ENCODE measurements around the gene BAD. TPM values are rescaled to one million over a fixed set of nuclear protein-coding genes. Genes with fewer than 3 reads are reported as not detected.

Gene BAD
- total and polyA plus RNA-seq, 10 of the 15 experiments (the other 5 are each of a cell fraction or from before 2014, with no cell fraction given): 1.5 to 67.2 (median 39.6) TPM

GRCh38 chr11:64240435-64241240 is 43.8 kb downstream of the BAD start, which contains the start of gene FKBP2:
Gene FKBP2, plus strand, starts transcription at chr11:64241095. Its CDS starts 1,293 bp downstream, at chr11:64242388.
- TSS peak; percentile 95 for BruUV-seq (replicated peaks)
- TF ChIP-seq ZNF384 (IDR thresholded peaks at IDR 0.05; ENCODE audit: borderline replicate concordance, low read depth, low read length): no peak
- peak; percentile 72; the same call in 1 of the 2 replicates for TF ChIP-seq NFYB (IDR thresholded peaks at IDR 0.05; ENCODE audit: insufficient read depth, low read depth, low read length)
- TF ChIP-seq, protein P1, sequence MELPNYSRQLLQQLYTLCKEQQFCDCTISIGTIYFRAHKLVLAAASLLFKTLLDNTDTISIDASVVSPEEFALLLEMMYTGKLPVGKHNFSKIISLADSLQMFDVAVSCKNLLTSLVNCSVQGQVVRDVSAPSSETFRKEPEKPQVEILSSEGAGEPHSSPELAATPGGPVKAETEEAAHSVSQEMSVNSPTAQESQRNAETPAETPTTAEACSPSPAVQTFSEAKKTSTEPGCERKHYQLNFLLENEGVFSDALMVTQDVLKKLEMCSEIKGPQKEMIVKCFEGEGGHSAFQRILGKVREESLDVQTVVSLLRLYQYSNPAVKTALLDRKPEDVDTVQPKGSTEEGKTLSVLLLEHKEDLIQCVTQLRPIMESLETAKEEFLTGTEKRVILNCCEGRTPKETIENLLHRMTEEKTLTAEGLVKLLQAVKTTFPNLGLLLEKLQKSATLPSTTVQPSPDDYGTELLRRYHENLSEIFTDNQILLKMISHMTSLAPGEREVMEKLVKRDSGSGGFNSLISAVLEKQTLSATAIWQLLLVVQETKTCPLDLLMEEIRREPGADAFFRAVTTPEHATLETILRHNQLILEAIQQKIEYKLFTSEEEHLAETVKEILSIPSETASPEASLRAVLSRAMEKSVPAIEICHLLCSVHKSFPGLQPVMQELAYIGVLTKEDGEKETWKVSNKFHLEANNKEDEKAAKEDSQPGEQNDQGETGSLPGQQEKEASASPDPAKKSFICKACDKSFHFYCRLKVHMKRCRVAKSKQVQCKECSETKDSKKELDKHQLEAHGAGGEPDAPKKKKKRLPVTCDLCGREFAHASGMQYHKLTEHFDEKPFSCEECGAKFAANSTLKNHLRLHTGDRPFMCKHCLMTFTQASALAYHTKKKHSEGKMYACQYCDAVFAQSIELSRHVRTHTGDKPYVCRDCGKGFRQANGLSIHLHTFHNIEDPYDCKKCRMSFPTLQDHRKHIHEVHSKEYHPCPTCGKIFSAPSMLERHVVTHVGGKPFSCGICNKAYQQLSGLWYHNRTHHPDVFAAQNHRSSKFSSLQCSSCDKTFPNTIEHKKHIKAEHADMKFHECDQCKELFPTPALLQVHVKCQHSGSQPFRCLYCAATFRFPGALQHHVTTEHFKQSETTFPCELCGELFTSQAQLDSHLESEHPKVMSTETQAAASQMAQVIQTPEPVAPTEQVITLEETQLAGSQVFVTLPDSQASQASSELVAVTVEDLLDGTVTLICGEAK (IDR thresholded peaks at IDR 0.05; ENCODE audit: borderline replicate concordance): peak; percentile 92
- TF ChIP-seq HDGF (IDR thresholded peaks at IDR 0.05): peak; percentile 10; the same call in 1 of the 2 replicates
- peak; percentile 96 to 99 for TF ChIP-seq BHLHE40 (IDR thresholded peaks at IDR 0.05; ENCODE audit: borderline replicate concordance in 1 of 2, low read depth in 2 of 2, low read length in 1 of 2)
- TF ChIP-seq SMAD1 (IDR thresholded peaks at IDR 0.05; ENCODE audit: low read depth, partially characterized antibody): peak; percentile 73
- no peak for TF ChIP-seq SREBF1 (IDR thresholded peaks at IDR 0.05; ENCODE audit: low read length)
- peak; percentile 95 for TF ChIP-seq POLR2AphosphoS5 (IDR thresholded peaks at IDR 0.05; ENCODE audit: low read length)
- no peak for TF ChIP-seq RAD51 (IDR thresholded peaks at IDR 0.05)
- TF ChIP-seq DPF2 (IDR thresholded peaks at IDR 0.05): peak; percentile 39; the same call in 1 of the 2 replicates
- TF ChIP-seq NRF1 (conservative IDR thresholded peaks at IDR 0.05; ENCODE audit: low read depth, low read length): peak; percentile 74
- TF ChIP-seq CBX3 (IDR thresholded peaks at IDR 0.05; ENCODE audit: borderline replicate concordance, low read depth): no peak
- TF ChIP-seq YBX1 (IDR thresholded peaks at IDR 0.05): no peak
- 0 out of 2 replicates have a peak, but pooled peaks have one; percentile 43 for TF ChIP-seq STAT1 (conservative IDR thresholded peaks at IDR 0.05)
- TF ChIP-seq SMAD5 (IDR thresholded peaks at IDR 0.05; ENCODE audit: low read depth): peak; percentile 89
- TF ChIP-seq, protein P2, sequence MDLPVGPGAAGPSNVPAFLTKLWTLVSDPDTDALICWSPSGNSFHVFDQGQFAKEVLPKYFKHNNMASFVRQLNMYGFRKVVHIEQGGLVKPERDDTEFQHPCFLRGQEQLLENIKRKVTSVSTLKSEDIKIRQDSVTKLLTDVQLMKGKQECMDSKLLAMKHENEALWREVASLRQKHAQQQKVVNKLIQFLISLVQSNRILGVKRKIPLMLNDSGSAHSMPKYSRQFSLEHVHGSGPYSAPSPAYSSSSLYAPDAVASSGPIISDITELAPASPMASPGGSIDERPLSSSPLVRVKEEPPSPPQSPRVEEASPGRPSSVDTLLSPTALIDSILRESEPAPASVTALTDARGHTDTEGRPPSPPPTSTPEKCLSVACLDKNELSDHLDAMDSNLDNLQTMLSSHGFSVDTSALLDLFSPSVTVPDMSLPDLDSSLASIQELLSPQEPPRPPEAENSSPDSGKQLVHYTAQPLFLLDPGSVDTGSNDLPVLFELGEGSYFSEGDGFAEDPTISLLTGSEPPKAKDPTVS (IDR thresholded peaks at IDR 0.05; ENCODE audit: low read depth, low read length): 0 out of 2 replicates have a peak, but pooled peaks have one; percentile 9
- TF ChIP-seq RB1 (IDR thresholded peaks at IDR 0.05; ENCODE audit: borderline replicate concordance): no peak; the same call in 1 of the 2 replicates

More at GRCh38 chr11:64240435-64241240, 43.8 kb downstream of the BAD start, which contains the start of gene FKBP2:
- Histone ChIP-seq H3K4me3 (peak within 1 kb of the TSS; percentile 89), H3K27ac (ENCODE audit: control insufficient read depth, insufficient read depth) (peak within 1 kb of the TSS; percentile 92), H3K4me1 (ENCODE audit: control insufficient read depth, insufficient read depth, low read length) (peaks cover 41% of the 10 kb centered on the region), H3K27me3 (replicated peaks in 1 of 2; ENCODE audit: control insufficient read depth in 2 of 2, insufficient read depth in 2 of 2, low read length in 1 of 2) (no peaks in the 10 kb centered on the region), H3K9ac (ENCODE audit: control insufficient read depth, insufficient read depth, low read length) (peak within 1 kb of the TSS; percentile 87), H3K79me2 (ENCODE audit: control insufficient read depth, insufficient read depth, low read length) (peaks cover 32% of the 10 kb centered on the region), H2AFZ (ENCODE audit: control insufficient read depth, low read depth, low read length) (peak within 1 kb of the TSS; percentile 82), H3K9me3 (replicated peaks; ENCODE audit: control insufficient read depth, insufficient read depth, low read length) (no peaks in the 10 kb centered on the region), H3K36me3 (ENCODE audit: control insufficient read depth in 2 of 2, insufficient read depth in 2 of 2, low read length in 1 of 2) (peaks cover 0 to 15% of the 10 kb centered on the region in 2 experiments; a peak in 2 of 4 replicates), H3K4me2 (ENCODE audit: control insufficient read depth, insufficient read depth) (peak within 1 kb of the TSS; percentile 90), H4K20me1 (ENCODE audit: control insufficient read depth, insufficient read depth) (no peaks in the 10 kb centered on the region)
- intact Hi-C loops (cut with micrococcal nuclease; ENCODE audit: unreplicated experiment): loop anchor here (2.0 kb wide), 2 partner anchors 36 to 64 kb away; partner anchors contain the start of gene ESRRA
- ChIA-PET POLR2A (interaction anchor here (0.5 to 7.4 kb wide), 26 partner anchors 9 to 1569 kb away, joined by 3 to 77 read pairs (median 6); partner anchors contain the start of genes BAD, CATSPERZ, DNAJC4 and ESRRA), CTCF (interaction anchor here (0.6 to 6.2 kb wide), 12 partner anchors 10 to 77 kb away, joined by 3 to 31 read pairs (median 4); partner anchors contain the start of genes NUDT22, PLCB3, PRDX5 and TRMT112), RAD21 (ENCODE audit: unreplicated experiment) (interaction anchor here (0.7 to 8.6 kb wide), 11 partner anchors 10 to 77 kb away, joined by 3 to 104 read pairs (median 5); partner anchors contain the start of genes CATSPERZ, FERMT3, NUDT22 and PLCB3), SMC1A (ENCODE audit: uncharacterized antibody, unreplicated experiment) (interaction anchor here (0.9 to 5.0 kb wide), 4 partner anchors 14 to 64 kb away, joined by 3 to 40 read pairs (median 4); partner anchors contain the start of genes FERMT3, NUDT22 and TRPT1)
- 1% methylated on average over 50 of the region's 58 CpGs for WGBS (ENCODE audit: insufficient coverage, insufficient replicate concordance, low lambda C conversion rate, missing lambda C conversion rate)
- FAIRE-seq (peak; percentile 27), DNase-seq (ENCODE audit: low read depth, low spot score) (peak; percentile 87), ATAC-seq (peak; percentile 70)
- in situ Hi-C loops (cut with MboI): loop anchor here (25.0 kb wide), 1 partner anchor 1622 kb away; the partner anchor contains the start of genes CFL1, EFEMP2 and MUS81
